Activated T-helper 2 cell treated with anti-CD3 and anti-CD28 coated beads, Interferon-gamma antibody, Interleukin-2, Interleukin-4, amounts not matched to agents 10 μg/mL and 5 μg/mL and 100 μg/mL, durations not matched to agents 14 hours and 24 hours and 36 hours (primary cell): ENCODE data around the gene HEXB. TPM values are rescaled to one million over a fixed set of nuclear protein-coding genes. Genes with fewer than 3 reads are reported as not detected.

Source experiments
- DNase-seq: peaks from one replicate; pipeline ENCODE4 v3.0.0; 2021; ENCODE audit warnings: low spot score
- H3K27ac Mint-ChIP-seq: one replicate; pipeline ENCODE4 v1.8.0; 2021; ENCODE audit warnings: mixed read lengths
- H3K27me3 Mint-ChIP-seq: one replicate; pipeline ENCODE4 v1.8.0; 2021; ENCODE audit warnings: low read depth, mixed read lengths
- H3K36me3 Mint-ChIP-seq: one replicate; pipeline ENCODE4 v1.8.0; 2021; ENCODE audit warnings: low read depth, mixed read lengths
- H3K4me1 Mint-ChIP-seq: one replicate; pipeline ENCODE4 v1.8.0; 2021; ENCODE audit warnings: low read depth, mixed read lengths
- H3K4me3 Mint-ChIP-seq: one replicate; pipeline ENCODE4 v1.8.0; 2021; ENCODE audit warnings: low read depth, mild to moderate bottlenecking, moderate library complexity, mixed read lengths
- H3K9me3 Mint-ChIP-seq: one replicate; pipeline ENCODE4 v1.8.0; 2021; ENCODE audit warnings: mixed read lengths
- intact Hi-C: fragments of 100-400 bp; cut with micrococcal nuclease; formaldehyde crosslinking; loops from one replicate; pipeline ENCODE4 v1.15.1; 2023
- total RNA-seq: library from RNA; stranded (reverse); gene quantifications from 2 replicates; pipeline ENCODE4 v1.2.3, GENCODE V29; 2022

The HEXB gene
- total RNA-seq, 1 donor from 2014 or later = 56.6 TPM

DNA sequence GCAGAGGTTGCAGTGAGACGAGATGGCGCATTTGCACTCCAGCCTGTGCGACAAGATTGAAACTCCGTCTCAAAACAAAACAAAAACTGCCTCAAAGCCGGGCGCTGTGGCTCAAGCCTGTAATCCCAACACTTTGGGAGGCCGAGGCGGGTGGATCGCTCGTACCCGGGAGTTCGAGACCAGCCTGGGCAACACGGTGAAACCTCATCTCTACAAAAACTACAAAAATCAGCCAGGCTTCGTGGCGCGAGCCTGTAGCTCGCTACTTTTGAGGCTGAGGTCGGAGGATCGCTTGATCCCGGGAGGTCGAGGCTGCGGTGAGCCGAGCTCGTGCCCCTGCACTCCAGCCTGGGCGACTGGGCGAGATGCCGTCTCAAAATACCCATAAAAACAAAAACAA, 80.9 kb downstream of the HEXB start:
- Mint-ChIP-seq H3K4me1 (peaks cover 35% of the 10 kb centered on the region), H3K27ac (no peak overlapping the region), H3K27me3 (no peaks in the 10 kb centered on the region), H3K9me3 (no peaks in the 10 kb centered on the region), H3K4me3 (peak overlapping the region; percentile 100), H3K36me3 (peaks cover 33% of the 10 kb centered on the region)
- no peak for DNase-seq
- intact Hi-C loops = loop anchor here (2.0 to 10.0 kb wide), 11 partner anchors 81 to 1201 kb away; partner anchors contain the start of genes ANKRA2, ANKRD31, CERT1 and GCNT4

DNA sequence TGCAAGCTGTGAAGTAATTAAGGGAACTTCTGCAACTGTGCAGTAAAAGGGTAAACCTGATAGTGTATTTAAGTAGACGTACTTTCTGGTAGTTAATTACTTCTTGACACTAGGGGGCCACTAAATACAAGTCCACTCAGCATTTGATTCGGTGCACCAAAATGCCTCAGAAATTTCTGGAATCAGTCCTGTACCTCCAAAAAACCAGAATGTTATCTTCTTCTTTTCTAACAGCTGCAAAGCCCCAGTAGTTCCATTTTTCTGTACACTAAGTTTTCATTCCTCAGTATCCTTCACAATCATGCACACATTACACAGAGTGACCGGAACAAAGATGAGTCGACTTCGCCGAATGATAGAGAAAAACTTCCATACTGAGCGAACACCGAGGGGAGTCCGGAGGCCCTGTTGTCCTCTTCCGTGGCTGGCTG, 81.4 kb downstream of the HEXB start:
- Mint-ChIP-seq H3K36me3 (peaks cover 38% of the 10 kb centered on the region), H3K27me3 (no peaks in the 10 kb centered on the region), H3K4me1 (peaks cover 33% of the 10 kb centered on the region), H3K27ac (peak overlapping the region; percentile 98), H3K4me3 (peak overlapping the region; percentile 100), H3K9me3 (no peaks in the 10 kb centered on the region)
- no peak for DNase-seq
- intact Hi-C loops = loop anchor here (2.0 to 10.0 kb wide), 11 partner anchors 82 to 1202 kb away; partner anchors contain the start of genes ANKRA2, ANKRD31, CERT1 and GCNT4

DNA sequence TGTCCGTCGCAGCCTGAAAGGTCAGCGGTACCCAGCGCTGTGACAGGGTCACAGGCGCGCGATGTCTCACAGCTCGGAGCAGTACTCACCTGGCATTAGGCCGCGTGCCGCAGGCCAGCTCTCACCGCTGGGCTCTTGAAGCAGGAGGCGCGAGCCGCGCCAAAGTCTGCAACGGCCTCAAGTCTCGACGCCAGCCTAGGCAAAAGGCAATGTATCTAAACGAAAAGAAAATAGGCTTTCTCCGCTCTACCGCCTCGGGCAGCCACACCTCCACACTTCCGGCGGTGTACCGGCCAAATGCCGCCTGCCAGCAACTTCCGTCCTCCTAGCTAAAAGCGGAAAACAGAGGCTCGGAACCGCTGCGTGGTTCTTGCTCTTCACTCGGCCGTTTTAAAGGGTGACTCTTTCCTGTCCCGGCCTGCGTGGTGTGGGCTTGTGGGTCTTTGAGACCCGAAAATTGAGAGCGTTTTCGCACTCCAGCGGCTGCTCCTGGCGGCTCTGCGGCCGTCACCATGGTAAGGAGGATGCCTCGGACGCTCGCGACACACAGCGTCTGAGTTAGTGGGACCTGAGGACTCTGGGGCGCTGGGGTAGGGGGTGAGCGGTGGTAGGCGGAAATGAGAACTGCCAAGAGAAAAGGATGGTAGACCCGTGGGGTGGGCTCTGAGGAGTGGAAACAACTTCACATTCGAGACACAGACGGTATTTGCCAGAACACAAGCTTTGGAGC, 82.0 kb downstream of the HEXB start, which contains the start of the genes GFM2 and NSA2:
Gene GFM2 (minus strand): TSS at position 269 of the 730 bp plus-strand sequence. CDS start 3,375 bp downstream, outside the sequence.
Gene NSA2 (plus strand): TSS at position 401 of the 730 bp plus-strand sequence. CDS start 112 bp downstream, at position 513.
- Mint-ChIP-seq H3K9me3 (no peaks in the 10 kb centered on the region), H3K4me3 (peak within 1 kb of the TSS; percentile 100), H3K36me3 (peaks cover 38% of the 10 kb centered on the region), H3K4me1 (peaks cover 29% of the 10 kb centered on the region), H3K27ac (peak within 1 kb of the TSS; percentile 98), H3K27me3 (no peaks in the 10 kb centered on the region)
- intact Hi-C loops = loop anchor here (2.0 to 10.0 kb wide), 11 partner anchors 82 to 1202 kb away; partner anchors contain the start of genes ANKRA2, ANKRD31, CERT1 and GCNT4
- peak; percentile 91 for DNase-seq

DNA sequence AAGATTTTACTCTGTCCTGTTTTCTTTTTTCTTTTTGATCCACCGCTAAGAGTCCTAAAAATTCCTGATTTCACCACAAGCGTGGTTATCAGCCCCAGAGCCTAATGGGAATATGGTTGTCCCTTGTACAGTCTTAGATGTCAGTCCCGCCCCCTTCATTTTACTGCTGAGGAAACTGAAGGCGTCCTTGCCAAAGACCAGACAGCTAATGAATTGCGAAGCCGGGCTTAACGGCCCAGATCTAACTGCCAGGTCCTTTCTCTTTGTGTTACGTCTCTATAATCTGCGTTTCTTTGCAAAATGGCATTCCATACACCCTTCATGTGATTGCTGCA, 82.5 kb downstream of the HEXB start:
- Mint-ChIP-seq H3K27me3 (no peaks in the 10 kb centered on the region), H3K27ac (peak overlapping the region; percentile 98), H3K36me3 (peaks cover 36% of the 10 kb centered on the region), H3K4me1 (peaks cover 24% of the 10 kb centered on the region), H3K4me3 (peak overlapping the region; percentile 100), H3K9me3 (no peaks in the 10 kb centered on the region)
- DNase-seq = no peak
- intact Hi-C loops = loop anchor here (2.0 to 10.0 kb wide), 11 partner anchors 83 to 1203 kb away; partner anchors contain the start of genes ANKRA2, ANKRD31, CERT1 and GCNT4

Other genes starting within 250 kb of the HEXB start
- 0.87 and 1.2 TPM in 2 replicates for gene ENC1, start 44.5 kb upstream of the HEXB start, total RNA-seq
- gene GFM2, start 81.9 kb downstream of the HEXB start, total RNA-seq = 32.9 and 34.6 TPM in 2 replicates
- 83.9 and 91.4 TPM in 2 replicates for gene NSA2, start 82.0 kb downstream of the HEXB start, total RNA-seq
- gene FAM169A, start 181.2 kb downstream of the HEXB start, total RNA-seq = 1.9 and 2.1 TPM in 2 replicates